HG03520 (cell line): ENCODE measurements around the gene PLA2G2D.

Experiments
- ATAC-seq: cut with Tn5 transposase; IDR thresholded peaks from one replicate; pipeline ENCODE4 v1.9.1; 2021; ENCODE audit warnings: mild to moderate bottlenecking, moderate library complexity; ENCODE audit not compliant: unreplicated experiment

The PLA2G2D gene

DNA sequence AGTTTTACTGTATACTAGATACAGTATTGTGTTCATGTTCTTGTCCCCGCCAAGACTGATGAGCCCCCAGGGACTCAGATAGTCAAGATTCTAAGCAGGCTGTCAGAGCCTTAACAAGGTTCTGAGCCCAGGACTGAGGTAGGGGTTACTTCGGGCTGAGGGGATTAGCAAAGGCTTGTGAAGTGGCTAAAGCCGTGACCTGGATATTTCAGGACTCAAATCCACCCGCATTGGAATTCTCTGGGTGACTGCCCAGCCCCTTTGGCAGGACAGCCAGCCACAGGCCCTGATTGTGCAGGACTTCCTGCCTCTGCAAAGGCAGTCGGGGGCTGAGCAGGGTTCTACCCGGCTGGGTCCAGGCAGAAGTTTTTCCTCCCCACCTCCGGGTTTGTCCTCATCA lies 49.5 kb downstream of the PLA2G2D start, which contains the start of gene PLA2G5:
TSS of gene PLA2G5 (plus strand) at position 321 of the 400 bp plus-strand sequence. CDS start 14,637 bp downstream, outside the sequence.
- ATAC-seq = no peak

DNA sequence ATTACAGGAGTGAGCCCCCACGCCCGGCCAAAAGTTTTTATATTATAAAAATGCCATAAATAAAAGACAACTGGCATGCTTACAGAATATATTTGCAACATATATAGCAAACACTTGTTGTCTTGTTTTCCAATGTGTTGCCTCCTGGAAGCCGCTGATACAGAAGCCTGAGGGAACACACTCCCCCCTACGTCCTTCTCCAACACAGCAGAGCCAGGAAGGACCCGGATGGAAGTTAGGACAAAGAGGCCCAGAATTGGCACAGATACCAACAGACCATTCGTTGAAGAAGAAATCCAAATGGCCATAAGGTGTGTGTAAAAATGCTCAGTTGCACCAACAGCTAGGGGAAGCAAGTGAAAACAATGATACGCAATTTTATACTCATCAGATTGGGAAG lies 50.6 kb downstream of the PLA2G2D start:
- ATAC-seq = no peak

DNA sequence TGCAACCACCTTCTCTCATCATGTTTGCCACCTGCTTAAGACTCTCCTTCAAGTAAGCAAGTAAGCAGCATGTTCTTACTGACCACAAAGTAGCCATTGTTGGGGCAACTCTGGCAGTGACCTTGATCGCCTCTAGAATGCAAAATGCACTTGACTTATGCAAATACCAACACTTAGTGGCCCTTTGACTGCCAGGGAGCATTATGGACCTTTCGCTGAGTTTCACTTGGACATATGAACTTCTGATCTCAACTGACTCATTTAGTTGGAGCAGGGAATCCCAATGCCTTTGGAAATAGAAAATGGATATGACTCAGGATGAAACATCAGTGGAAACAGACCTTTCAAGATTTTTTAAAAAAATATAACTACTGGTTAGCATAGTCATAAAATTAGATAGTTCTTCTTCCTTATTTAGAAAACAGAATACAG lies 55.5 kb downstream of the PLA2G2D start:
- no peak for ATAC-seq
